Mammary epithelial cell (primary cell): ENCODE results near the gene TMEM131L.

Experiments used
- CTCF ChIP-seq, 2 donors: IDR thresholded peaks in 1 of 2; conservative IDR thresholded peaks in 1 of 2; 2 replicates each; pipeline ENCODE4 v1.5.1; 2011 to 2012; ENCODE audit warnings: inconsistent platforms in 2 of 2, low read length in 2 of 2, mild to moderate bottlenecking in 2 of 2, control low read depth in 1 of 2, low read depth in 1 of 2; ENCODE audit not compliant: insufficient read depth in 1 of 2; ENCODE audit errors: extremely low read depth in 1 of 2
- EZH2 ChIP-seq: IDR thresholded peaks from 2 replicates; pipeline ENCODE4 v1.6.1; 2012; ENCODE audit warnings: low read length, inconsistent platforms, borderline replicate concordance

GRCh38 chr4:153512162-153512852 lies 46.1 kb downstream of the TMEM131L start:
- no peak for TF ChIP-seq CTCF (conservative IDR thresholded peaks at IDR 0.05 in 1 of 2, IDR thresholded peaks at IDR 0.05 in 1 of 2; ENCODE audit: extremely low read depth in 1 of 2, insufficient read depth in 1 of 2, low read depth in 1 of 2, low read length in 2 of 2)
- TF ChIP-seq EZH2, result no peak
